ENCODE results near the gene SH3GL3. TPM values are rescaled to one million over a fixed set of nuclear protein-coding genes. Genes with fewer than 3 reads are reported as not detected.

Gene SH3GL3
- total and polyA plus RNA-seq, 12 donors: 0.24 to 1.7 (median 1.2) TPM; not detected in 6

DNA sequence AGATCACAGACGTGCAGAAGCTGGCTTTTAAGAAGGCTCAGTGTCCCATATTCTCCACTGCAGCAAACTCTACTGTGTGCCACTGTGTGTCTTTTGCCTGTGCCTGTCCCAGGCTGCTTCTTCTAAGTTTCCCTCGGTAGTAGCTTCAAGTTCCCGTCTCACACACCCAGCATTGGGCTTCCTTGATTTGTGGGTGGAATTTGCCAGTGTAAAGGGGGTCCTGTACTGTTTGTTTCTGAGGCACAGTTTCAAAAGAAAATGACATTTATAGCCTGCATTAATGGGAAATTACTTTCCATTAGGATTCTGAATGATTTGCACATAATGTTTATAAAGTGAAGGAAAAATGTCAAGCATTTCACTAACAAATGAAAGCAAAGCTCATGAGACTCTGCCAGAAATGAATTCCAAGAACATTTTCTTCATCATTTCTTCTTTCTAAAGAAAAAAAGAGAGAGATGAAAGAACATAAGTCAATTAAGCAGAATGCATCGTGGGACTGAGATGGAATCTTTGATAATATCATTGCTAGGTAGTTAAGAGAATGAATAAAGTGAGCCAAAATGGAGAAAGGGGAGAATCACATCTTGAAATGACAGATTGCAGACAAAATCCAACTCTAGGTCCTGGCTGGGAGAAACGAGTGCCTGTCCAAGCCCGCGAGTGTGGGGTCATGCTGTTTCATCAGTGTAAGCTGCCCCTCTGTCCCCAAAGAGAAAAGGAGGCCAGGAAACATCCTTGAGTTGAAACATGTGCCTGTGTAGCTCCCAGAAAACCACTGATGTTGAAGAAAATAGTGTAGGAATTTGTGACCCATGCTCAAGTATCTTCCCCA lies 158.2 kb downstream of the SH3GL3 start:
- intact Hi-C loops (cut with DNase I): no loop called here
- TF ChIP-seq POLR2A (IDR thresholded peaks at IDR 0.05): no peak
- TF ChIP-seq, protein P1, sequence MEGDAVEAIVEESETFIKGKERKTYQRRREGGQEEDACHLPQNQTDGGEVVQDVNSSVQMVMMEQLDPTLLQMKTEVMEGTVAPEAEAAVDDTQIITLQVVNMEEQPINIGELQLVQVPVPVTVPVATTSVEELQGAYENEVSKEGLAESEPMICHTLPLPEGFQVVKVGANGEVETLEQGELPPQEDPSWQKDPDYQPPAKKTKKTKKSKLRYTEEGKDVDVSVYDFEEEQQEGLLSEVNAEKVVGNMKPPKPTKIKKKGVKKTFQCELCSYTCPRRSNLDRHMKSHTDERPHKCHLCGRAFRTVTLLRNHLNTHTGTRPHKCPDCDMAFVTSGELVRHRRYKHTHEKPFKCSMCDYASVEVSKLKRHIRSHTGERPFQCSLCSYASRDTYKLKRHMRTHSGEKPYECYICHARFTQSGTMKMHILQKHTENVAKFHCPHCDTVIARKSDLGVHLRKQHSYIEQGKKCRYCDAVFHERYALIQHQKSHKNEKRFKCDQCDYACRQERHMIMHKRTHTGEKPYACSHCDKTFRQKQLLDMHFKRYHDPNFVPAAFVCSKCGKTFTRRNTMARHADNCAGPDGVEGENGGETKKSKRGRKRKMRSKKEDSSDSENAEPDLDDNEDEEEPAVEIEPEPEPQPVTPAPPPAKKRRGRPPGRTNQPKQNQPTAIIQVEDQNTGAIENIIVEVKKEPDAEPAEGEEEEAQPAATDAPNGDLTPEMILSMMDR (IDR thresholded peaks at IDR 0.05): no peak
- H3K36me3 ChIP-seq (replicated peaks in 1 of 2): no peaks in the 10 kb centered on the region
- H3K27ac ChIP-seq: peak overlapping the region in 1 of 5 donors; percentile 59
- no peaks in the 10 kb centered on the region for H3K4me1 ChIP-seq (replicated peaks in 1 of 2)
- no peaks in the 10 kb centered on the region for H3K9me3 ChIP-seq (replicated peaks in 1 of 3)
- 41 to 55% (median 47%) methylated on average over 7 of the region's 7 CpGs for WGBS, 4 donors
- no peak overlapping the region for H3K4me3 ChIP-seq
- peak in 2 of 7 donors; percentile 22 for DNase-seq
- no peaks in the 10 kb centered on the region for H3K27me3 ChIP-seq

DNA sequence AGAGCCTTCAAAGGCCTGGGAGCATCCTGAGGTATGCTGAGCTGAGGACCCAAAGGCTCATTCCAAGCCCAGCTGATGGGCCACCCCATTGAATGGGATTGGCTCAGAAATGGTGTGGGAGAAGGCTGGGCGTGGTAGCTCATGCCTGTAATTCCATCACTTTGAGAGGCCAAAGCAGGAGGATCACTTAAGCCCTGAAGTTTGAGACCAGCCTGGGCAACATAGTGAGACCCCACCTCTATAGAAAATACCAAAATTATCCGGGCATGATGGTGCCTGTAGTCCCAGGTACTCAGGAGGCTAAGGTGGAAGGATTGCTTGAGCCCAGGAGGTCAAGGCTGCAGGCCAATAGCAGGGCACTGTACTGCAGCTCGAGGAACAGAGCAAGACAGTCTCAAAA lies 163.0 kb downstream of the SH3GL3 start:
- no peaks in the 10 kb centered on the region for H3K36me3 ChIP-seq (replicated peaks in 1 of 2)
- no peak for DNase-seq
- H3K4me1 ChIP-seq (replicated peaks in 1 of 2): no peaks in the 10 kb centered on the region
- WGBS, 4 donors: 64 to 78% (median 71%) methylated on average over 3 of the region's 3 CpGs
- H3K27me3 ChIP-seq: no peaks in the 10 kb centered on the region
- intact Hi-C loops (cut with DNase I): no loop called here
- no peak overlapping the region for H3K27ac ChIP-seq
- no peak for TF ChIP-seq POLR2A (IDR thresholded peaks at IDR 0.05)
- TF ChIP-seq, protein P1 (IDR thresholded peaks at IDR 0.05): no peak
- H3K9me3 ChIP-seq (replicated peaks in 1 of 3): no peaks in the 10 kb centered on the region
- H3K4me3 ChIP-seq: no peak overlapping the region

DNA sequence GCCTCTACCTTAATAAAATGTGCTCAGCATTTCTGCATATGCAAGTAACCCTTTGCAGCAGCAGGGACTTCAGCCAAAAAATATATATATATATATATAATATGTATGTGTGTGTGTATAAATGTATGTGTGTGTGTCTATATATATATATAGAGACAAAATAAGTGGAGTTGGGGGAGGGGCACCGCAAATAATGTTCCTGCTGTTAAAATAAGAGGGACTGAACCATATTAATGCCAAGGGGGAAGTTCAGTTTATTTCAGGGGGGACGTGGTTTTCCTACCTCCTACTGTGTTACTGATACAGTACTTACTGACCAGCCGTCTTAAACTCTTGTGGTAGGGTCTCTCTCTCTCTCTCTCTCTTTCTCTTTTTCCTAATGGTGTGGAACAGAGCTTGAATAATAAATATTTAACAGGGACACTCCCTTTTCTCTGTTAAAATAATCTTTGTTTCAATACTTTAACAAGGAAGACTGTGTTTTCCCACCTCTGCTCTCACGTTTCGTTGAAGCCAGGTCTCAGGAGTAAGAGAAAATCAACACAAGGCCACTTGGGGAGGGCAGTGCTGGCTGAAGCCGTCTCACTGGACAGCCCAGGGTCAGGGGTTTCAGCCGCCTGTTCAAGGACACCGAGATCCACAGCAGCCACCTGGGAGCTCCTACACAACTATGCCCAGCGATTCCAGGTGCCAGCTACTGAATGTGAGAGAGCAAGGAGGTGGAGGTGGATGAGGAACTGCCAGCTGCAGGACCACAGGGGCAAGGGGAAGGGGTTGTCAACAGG lies 164.0 kb downstream of the SH3GL3 start:
- Histone ChIP-seq H3K4me1 (replicated peaks in 1 of 2) (no peaks in the 10 kb centered on the region), H3K9me3 (replicated peaks in 1 of 3) (no peaks in the 10 kb centered on the region), H3K27ac (no peak overlapping the region), H3K36me3 (replicated peaks in 1 of 2) (no peaks in the 10 kb centered on the region), H3K4me3 (no peak overlapping the region), H3K27me3 (no peaks in the 10 kb centered on the region)
- intact Hi-C loops (cut with DNase I): no loop called here
- no peak for TF ChIP-seq POLR2A (IDR thresholded peaks at IDR 0.05)
- TF ChIP-seq, protein P1 (IDR thresholded peaks at IDR 0.05): no peak
- 58 to 72% (median 65%) methylated on average over 8 to 9 of the region's 9 CpGs for WGBS, 4 donors
- no peak for DNase-seq

DNA sequence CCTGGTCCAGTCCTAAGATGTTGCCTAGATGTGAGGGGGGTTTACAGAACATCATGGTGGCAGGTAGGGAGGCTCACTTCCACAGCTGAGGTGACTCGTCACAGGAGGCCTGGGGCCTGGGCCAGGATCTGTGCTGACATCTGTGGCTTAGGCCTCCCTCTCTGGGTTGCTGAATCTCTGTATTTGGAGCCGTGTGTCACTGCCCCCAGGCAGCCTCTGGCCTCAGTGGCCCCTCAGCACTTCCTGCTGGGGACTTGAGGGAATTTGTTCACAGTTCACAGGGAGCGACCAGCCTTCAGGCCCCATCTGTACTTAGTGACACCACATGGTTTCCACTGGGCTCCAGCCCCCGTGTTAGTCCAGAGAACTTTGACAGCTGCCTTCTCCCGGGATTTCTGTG lies 165.1 kb downstream of the SH3GL3 start:
- H3K9me3 ChIP-seq (replicated peaks in 1 of 3): no peaks in the 10 kb centered on the region
- no peaks in the 10 kb centered on the region for H3K4me1 ChIP-seq (replicated peaks in 1 of 2)
- no peaks in the 10 kb centered on the region for H3K36me3 ChIP-seq (replicated peaks in 1 of 2)
- 69 to 79% (median 71%) methylated on average over 4 to 5 of the region's 5 CpGs for WGBS, 4 donors
- intact Hi-C loops (cut with DNase I): no loop called here
- no peak for TF ChIP-seq POLR2A (IDR thresholded peaks at IDR 0.05)
- TF ChIP-seq, protein P1 (IDR thresholded peaks at IDR 0.05): no peak
- no peak overlapping the region for H3K4me3 ChIP-seq
- no peak for DNase-seq
- no peaks in the 10 kb centered on the region for H3K27me3 ChIP-seq
- no peak overlapping the region for H3K27ac ChIP-seq

Measured in adrenal gland (tissue), 12 donors.